Measurements from ENCODE around the gene KCTD4. TPM values are rescaled to one million over a fixed set of nuclear protein-coding genes. Genes with fewer than 3 reads are reported as not detected.
"Not testable (repeated sequence)": the region's sequence is repeated elsewhere in the genome, so short reads cannot be mapped to it uniquely, and the experiment has no call there.

KCTD4 gene
- not detected for total RNA-seq
- polyA plus RNA-seq (ENCODE audit: insufficient read depth, low read depth, low replicate concordance), result not detected
- long read RNA-seq, donor 1, result 0 reads
- long read RNA-seq, donor 2, partial matches to known transcripts, result 37 of 53 reads
- long read RNA-seq, donor 2, other reads (novel, unspliced or antisense), result 16 of 53 reads

DNA sequence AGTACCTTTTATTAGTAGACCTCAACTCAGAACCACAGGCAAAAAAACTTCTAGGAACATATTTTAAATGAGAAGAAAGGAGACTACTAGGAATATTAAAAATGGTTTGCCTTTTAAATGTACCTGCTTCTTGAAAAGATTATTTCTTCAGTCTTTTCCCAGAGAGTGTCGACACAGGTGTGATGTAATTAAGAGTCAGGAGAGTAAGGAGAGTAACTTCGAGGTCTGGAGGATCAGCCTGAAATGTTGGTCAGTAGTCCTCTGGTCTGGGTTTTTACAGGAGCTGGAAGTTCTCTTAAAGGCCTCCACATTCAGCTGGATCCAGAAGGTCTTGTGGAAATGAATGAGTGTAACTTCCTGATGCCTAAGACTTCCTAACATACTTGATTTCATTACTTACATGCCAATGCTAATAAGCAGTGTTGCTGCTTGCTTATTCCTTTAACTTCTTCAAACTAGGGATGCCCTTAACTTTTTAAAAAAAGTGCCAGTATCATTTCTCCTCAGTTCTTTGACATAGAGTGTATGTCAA lies at the start of gene KCTD4:
Gene KCTD4 (minus strand): TSS at position 345 of the 532 bp plus-strand sequence. CDS start 6,478 bp downstream, outside the sequence.
- no peak within 1 kb of the TSS for H3K4me3 ChIP-seq
- DNase-seq, result no peak
- TF ChIP-seq, protein P1, sequence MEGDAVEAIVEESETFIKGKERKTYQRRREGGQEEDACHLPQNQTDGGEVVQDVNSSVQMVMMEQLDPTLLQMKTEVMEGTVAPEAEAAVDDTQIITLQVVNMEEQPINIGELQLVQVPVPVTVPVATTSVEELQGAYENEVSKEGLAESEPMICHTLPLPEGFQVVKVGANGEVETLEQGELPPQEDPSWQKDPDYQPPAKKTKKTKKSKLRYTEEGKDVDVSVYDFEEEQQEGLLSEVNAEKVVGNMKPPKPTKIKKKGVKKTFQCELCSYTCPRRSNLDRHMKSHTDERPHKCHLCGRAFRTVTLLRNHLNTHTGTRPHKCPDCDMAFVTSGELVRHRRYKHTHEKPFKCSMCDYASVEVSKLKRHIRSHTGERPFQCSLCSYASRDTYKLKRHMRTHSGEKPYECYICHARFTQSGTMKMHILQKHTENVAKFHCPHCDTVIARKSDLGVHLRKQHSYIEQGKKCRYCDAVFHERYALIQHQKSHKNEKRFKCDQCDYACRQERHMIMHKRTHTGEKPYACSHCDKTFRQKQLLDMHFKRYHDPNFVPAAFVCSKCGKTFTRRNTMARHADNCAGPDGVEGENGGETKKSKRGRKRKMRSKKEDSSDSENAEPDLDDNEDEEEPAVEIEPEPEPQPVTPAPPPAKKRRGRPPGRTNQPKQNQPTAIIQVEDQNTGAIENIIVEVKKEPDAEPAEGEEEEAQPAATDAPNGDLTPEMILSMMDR (IDR thresholded peaks at IDR 0.05), result no peak
- TF ChIP-seq POLR2A (IDR thresholded peaks at IDR 0.05), result no peak
- WGBS, 2 donors, result 91 to 94% methylated on average over 2 of the region's 2 CpGs
- H3K9me3 ChIP-seq, result no peaks in the 10 kb centered on the region
- peaks cover 4% of the 10 kb centered on the region for H3K4me1 ChIP-seq
- H3K27me3 ChIP-seq, result no peaks in the 10 kb centered on the region
- H3K27ac ChIP-seq, result no peak within 1 kb of the TSS
- no peaks in the 10 kb centered on the region for H3K36me3 ChIP-seq (ENCODE audit: low read depth, missing control alignments)
- intact Hi-C loops (cut with DNase I; ENCODE audit: low total_unique reads), result no loop called here

DNA sequence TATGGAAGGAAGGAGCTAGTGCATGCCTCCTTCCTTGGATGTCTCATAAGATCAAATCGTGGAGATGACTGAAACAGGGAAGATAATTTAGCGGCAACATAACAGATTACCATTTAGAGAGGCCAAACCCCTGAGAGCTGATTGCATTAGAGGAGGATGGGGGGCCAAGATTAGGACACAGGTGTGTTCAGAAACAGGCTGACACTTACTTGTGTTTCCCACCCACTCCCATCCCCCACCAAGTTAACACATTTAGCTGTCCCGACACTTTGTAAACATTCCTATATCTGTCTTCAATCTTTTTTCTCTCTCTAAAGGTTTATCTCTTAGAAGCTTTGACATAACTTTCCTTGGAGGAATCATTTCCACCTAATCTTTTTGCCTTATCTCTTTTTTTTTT lies 48.8 kb upstream of the KCTD4 start:
- TF ChIP-seq POLR2A (IDR thresholded peaks at IDR 0.05), result no peak
- TF ChIP-seq, protein P1 (IDR thresholded peaks at IDR 0.05), result no peak
- Histone ChIP-seq H3K4me1 (no peaks in the 10 kb centered on the region), H3K9me3 (no peaks in the 10 kb centered on the region), H3K27ac (no peak overlapping the region), H3K4me3 (no peak overlapping the region), H3K36me3 (ENCODE audit: low read depth, missing control alignments) (no peaks in the 10 kb centered on the region), H3K27me3 (no peaks in the 10 kb centered on the region)
- DNase-seq, result no peak
- intact Hi-C loops (cut with DNase I; ENCODE audit: low total_unique reads), result no loop called here
- WGBS, 2 donors, result 71 to 78% methylated on average over 3 of the region's 3 CpGs

- intact Hi-C loops (cut with DNase I; ENCODE audit: low total_unique reads); DNase-seq; H3K27me3 ChIP-seq; H3K4me3 ChIP-seq; H3K9me3 ChIP-seq; H3K36me3 ChIP-seq (ENCODE audit: low read depth, missing control alignments); H3K27ac ChIP-seq; H3K4me1 ChIP-seq: not testable (repeated sequence)
- WGBS, 2 donors, result 95 to 96% methylated on average over 7 of the region's 7 CpGs
Observed at GRCh38 chr13:45244736-45245135, 43.9 kb upstream of the KCTD4 start.

DNA sequence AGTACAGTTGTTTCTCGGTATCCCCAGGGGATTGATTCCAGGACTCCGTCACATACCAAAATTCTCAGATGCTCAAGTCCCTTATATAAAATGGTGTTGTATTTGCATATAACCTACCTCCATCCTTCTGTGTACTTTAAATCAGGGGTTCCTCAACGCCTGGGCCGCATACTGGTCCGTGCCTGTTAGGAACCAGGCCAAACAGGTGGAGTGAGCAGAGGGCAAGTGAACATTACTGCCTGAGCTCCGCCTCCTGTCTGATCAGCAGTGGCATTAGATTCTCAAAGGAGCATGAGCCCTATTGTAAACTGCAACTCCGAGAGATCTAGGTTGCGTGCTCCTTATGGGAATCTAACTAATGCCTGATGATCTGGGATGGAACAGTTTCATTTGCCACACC lies 42.2 kb upstream of the KCTD4 start:
- Histone ChIP-seq H3K27me3 (no peaks in the 10 kb centered on the region), H3K27ac (no peak overlapping the region), H3K9me3 (no peaks in the 10 kb centered on the region), H3K4me3 (no peak overlapping the region), H3K4me1 (no peaks in the 10 kb centered on the region), H3K36me3 (ENCODE audit: low read depth, missing control alignments) (no peaks in the 10 kb centered on the region)
- WGBS, 2 donors, result 90 to 96% methylated on average over 8 of the region's 8 CpGs
- intact Hi-C loops (cut with DNase I; ENCODE audit: low total_unique reads), result no loop called here
- no peak for TF ChIP-seq POLR2A (IDR thresholded peaks at IDR 0.05)
- TF ChIP-seq, protein P1 (IDR thresholded peaks at IDR 0.05), result no peak
- DNase-seq, result no peak

DNA sequence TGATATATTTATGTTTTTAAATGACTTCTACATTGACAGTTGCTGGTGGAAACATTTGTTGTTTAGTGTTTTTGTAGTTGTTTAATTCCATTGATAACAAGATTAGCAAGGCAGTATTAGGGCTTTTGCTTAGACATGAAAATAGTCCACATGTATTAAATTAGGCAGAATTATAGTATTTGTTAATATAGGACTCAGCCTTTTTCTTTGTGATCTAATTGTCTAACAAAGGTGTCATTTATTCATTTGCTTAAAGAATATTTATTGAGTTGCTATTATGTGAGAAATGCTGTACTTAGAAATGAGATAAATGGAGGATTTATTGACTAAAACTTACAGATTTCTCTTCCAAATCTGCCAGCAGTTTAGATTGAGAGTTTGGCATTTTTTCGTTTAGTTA lies 41.7 kb upstream of the KCTD4 start:
- H3K27ac ChIP-seq, result no peak overlapping the region
- no peaks in the 10 kb centered on the region for H3K4me1 ChIP-seq
- TF ChIP-seq POLR2A (IDR thresholded peaks at IDR 0.05), result no peak
- TF ChIP-seq, protein P1 (IDR thresholded peaks at IDR 0.05), result no peak
- WGBS, 2 donors, result 86 to 93% methylated on average over 1 of the region's 1 CpG
- no peaks in the 10 kb centered on the region for H3K9me3 ChIP-seq
- no peak for DNase-seq
- no peak overlapping the region for H3K4me3 ChIP-seq
- no peaks in the 10 kb centered on the region for H3K27me3 ChIP-seq
- no peaks in the 10 kb centered on the region for H3K36me3 ChIP-seq (ENCODE audit: low read depth, missing control alignments)
- intact Hi-C loops (cut with DNase I; ENCODE audit: low total_unique reads), result no loop called here

Measured in testis (tissue), 5 donors.